ENCODE results near the gene CSAD. TPM values are rescaled to one million over a fixed set of nuclear protein-coding genes. Genes with fewer than 3 reads are reported as not detected.

CSAD gene
- total and polyA plus RNA-seq, 4 donors, result 21.7 to 48.8 (median 33.3) TPM

DNA sequence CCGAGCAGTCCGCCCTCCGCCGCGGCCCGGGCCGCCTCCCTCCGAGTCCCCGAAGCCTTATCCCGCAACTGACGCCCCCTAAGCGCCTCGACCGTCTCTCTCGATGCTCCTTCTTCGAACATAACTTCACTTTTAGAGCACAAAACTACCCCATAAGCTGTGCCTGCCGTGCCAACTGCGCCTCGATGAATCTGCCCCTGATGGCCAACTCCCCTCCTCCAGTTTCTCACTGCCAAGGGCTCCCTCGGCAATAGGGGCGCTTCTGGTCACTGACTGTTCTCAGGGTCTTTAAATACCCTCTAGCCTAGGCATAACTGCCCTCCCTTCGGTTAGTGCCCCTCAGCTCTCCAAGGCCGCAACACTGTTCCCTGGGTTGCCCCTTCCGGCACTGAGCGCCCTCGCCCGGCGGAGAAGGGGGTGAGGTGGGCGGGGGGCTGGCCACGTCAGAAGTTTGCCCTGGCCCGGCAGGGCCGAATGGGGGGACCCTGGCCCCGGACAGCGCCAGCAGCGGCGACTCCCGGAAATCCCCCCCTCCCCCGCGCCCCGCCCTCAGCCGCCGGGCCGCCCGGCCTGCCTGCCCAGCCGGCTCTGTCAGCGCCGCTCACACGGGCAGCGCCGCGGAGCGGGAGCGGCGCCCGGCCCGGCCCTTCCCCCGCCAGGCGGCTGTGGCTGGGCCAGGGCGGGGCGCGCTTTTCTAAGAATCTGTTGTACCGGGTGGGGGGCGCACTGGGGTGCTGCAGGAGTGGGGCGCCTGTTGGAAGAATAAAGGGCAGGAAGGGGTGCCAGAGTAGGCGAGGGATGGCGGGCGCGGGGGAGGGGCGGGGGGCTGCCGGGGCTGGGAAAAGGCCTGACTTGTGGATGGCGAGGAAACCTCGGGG lies 40.7 kb upstream of the CSAD start:
- H3K36me3 ChIP-seq (ENCODE audit: control insufficient read depth in 4 of 4, insufficient read depth in 4 of 4, low read length in 4 of 4), result peaks cover 0 to 3% (median 0%) of the 10 kb centered on the region in 4 donors
- H3K9ac ChIP-seq (ENCODE audit: insufficient read depth in 1 of 2, low read length in 2 of 2), result peak overlapping the region in 1 of 2 donors; percentile 73
- peaks cover 0 to 73% (median 38%) of the 10 kb centered on the region in 5 donors for H3K4me1 ChIP-seq (ENCODE audit: control insufficient read depth in 5 of 5, insufficient read depth in 5 of 5, low read length in 5 of 5)
- peak overlapping the region; percentile 97 to 99 for H3K27ac ChIP-seq (ENCODE audit: low read depth in 1 of 2, low read length in 1 of 2)
- ATAC-seq (ENCODE audit: insufficient read depth, low FRiP score) (peak; percentile 48), DNase-seq (peak; percentile 85 to 92 (median 91))
- H3K27me3 ChIP-seq (ENCODE audit: control insufficient read depth in 3 of 3, insufficient read depth in 3 of 3, low read length in 2 of 3), result no peaks in the 10 kb centered on the region
- no peaks in the 10 kb centered on the region for H3K9me3 ChIP-seq (ENCODE audit: control insufficient read depth in 4 of 4, insufficient read depth in 3 of 4, low read length in 3 of 4)
- H3K4me3 ChIP-seq, result peak overlapping the region; percentile 27
- WGBS, 2 donors, result 1% methylated on average over 64 to 72 of the region's 72 CpGs
- TF ChIP-seq, protein P1, sequence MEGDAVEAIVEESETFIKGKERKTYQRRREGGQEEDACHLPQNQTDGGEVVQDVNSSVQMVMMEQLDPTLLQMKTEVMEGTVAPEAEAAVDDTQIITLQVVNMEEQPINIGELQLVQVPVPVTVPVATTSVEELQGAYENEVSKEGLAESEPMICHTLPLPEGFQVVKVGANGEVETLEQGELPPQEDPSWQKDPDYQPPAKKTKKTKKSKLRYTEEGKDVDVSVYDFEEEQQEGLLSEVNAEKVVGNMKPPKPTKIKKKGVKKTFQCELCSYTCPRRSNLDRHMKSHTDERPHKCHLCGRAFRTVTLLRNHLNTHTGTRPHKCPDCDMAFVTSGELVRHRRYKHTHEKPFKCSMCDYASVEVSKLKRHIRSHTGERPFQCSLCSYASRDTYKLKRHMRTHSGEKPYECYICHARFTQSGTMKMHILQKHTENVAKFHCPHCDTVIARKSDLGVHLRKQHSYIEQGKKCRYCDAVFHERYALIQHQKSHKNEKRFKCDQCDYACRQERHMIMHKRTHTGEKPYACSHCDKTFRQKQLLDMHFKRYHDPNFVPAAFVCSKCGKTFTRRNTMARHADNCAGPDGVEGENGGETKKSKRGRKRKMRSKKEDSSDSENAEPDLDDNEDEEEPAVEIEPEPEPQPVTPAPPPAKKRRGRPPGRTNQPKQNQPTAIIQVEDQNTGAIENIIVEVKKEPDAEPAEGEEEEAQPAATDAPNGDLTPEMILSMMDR (IDR thresholded peaks at IDR 0.05; ENCODE audit: control extremely low read depth, extremely low read depth), result no peak

DNA sequence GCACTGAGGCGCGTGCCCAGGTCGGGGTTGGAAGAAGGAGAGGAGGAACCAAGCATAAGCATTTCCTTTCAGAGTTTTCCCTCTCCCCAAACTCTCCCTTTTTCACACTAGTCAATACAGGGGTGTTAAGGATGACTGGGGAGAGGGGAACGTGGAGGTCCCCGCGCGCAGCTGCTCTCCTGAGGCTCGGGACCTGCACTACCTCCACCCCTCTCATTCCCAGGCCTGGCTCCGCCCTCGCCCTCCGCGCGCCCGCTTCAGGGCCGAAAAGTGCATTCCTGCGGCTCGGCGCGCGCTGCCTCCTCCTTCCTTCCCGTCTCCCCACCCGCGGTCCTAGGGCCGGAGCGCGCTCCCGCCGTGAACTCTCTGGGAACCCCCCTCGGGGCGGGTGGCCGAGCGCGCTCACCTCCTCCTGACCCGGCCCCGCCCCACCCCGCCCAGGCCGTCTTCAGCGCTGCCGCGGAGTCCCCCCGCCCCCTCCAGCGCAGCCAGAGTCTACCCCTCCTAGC lies 40.0 kb upstream of the CSAD start:
- Histone ChIP-seq H3K36me3 (ENCODE audit: control insufficient read depth in 4 of 4, insufficient read depth in 4 of 4, low read length in 4 of 4) (peaks cover 0 to 3% (median 0%) of the 10 kb centered on the region in 4 donors), H3K27ac (ENCODE audit: low read depth in 1 of 2, low read length in 1 of 2) (peak overlapping the region; percentile 97 to 99), H3K27me3 (ENCODE audit: control insufficient read depth in 3 of 3, insufficient read depth in 3 of 3, low read length in 2 of 3) (no peaks in the 10 kb centered on the region), H3K4me1 (ENCODE audit: control insufficient read depth in 5 of 5, insufficient read depth in 5 of 5, low read length in 5 of 5) (peaks cover 0 to 77% (median 40%) of the 10 kb centered on the region in 5 donors), H3K9me3 (ENCODE audit: control insufficient read depth in 4 of 4, insufficient read depth in 3 of 4, low read length in 3 of 4) (no peaks in the 10 kb centered on the region), H3K4me3 (peak overlapping the region; percentile 29), H3K9ac (ENCODE audit: insufficient read depth in 1 of 2, low read length in 2 of 2) (peak overlapping the region in 1 of 2 donors; percentile 67)
- WGBS, 2 donors, result 0 to 1% methylated on average over 39 to 42 of the region's 42 CpGs
- DNase-seq (peak; percentile 95 to 98 (median 96)), ATAC-seq (ENCODE audit: insufficient read depth, low FRiP score) (peak; percentile 83)
- TF ChIP-seq, protein P1 (IDR thresholded peaks at IDR 0.05; ENCODE audit: control extremely low read depth, extremely low read depth), result no peak

DNA sequence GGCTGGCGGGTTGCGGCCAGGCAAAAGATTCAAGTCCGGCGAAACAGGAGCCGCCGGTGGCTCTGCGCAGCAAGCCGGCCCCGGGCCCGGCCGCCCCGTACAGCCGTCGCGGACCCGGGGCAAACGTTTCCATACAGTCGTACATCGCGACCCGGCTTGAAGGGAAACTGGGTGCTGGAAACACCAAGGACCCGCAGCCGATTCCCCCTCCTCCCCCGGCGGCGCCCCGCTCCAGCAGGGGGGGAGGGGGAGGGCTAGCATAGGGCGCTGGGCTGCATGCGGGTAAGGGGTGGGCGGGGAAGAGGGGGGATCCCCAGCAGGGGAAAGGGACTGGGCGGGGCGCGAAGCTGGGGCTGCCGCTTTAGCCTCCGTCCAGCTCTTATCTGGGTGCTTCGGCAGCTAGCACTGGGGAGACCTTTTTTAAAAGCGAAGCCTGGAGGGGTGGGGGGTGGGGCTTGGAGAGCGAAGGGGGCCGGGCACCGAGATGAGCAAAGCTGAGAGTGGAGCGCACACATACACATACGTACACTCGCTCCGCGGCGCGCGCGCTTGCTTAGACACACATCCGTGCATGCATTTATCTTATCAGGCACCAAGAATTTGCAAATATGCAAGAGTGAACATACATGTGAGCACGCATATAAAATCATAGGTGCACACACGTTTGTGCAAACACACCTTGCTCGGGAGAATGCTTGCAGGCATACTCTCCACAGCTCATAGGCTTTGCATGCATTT lies 39.4 kb upstream of the CSAD start:
- H3K9me3 ChIP-seq (ENCODE audit: control insufficient read depth in 4 of 4, insufficient read depth in 3 of 4, low read length in 3 of 4), result no peaks in the 10 kb centered on the region
- DNase-seq, result peak; percentile 87 to 92 (median 90)
- ATAC-seq (ENCODE audit: insufficient read depth, low FRiP score), result peak; percentile 13
- H3K4me3 ChIP-seq, result peak overlapping the region; percentile 60
- no peaks in the 10 kb centered on the region for H3K27me3 ChIP-seq (ENCODE audit: control insufficient read depth in 3 of 3, insufficient read depth in 3 of 3, low read length in 2 of 3)
- H3K36me3 ChIP-seq (ENCODE audit: control insufficient read depth in 4 of 4, insufficient read depth in 4 of 4, low read length in 4 of 4), result peaks cover 0 to 3% (median under 1%) of the 10 kb centered on the region in 4 donors
- H3K27ac ChIP-seq (ENCODE audit: low read depth in 1 of 2, low read length in 1 of 2), result peak overlapping the region; percentile 79 to 99
- TF ChIP-seq, protein P1 (IDR thresholded peaks at IDR 0.05; ENCODE audit: control extremely low read depth, extremely low read depth), result no peak
- H3K9ac ChIP-seq (ENCODE audit: insufficient read depth in 1 of 2, low read length in 2 of 2), result peak overlapping the region in 1 of 2 donors; percentile 67
- WGBS, 2 donors, result 0 to 1% methylated on average over 45 to 53 of the region's 53 CpGs
- H3K4me1 ChIP-seq (ENCODE audit: control insufficient read depth in 5 of 5, insufficient read depth in 5 of 5, low read length in 5 of 5), result peaks cover 0 to 71% (median 44%) of the 10 kb centered on the region in 5 donors

All from lung (tissue), 12 donors.